HuH-7.5 (cell line): ENCODE data around the gene GPR68.
"Not testable (repeated sequence)": the region's sequence is repeated elsewhere in the genome, so short reads cannot be mapped to it uniquely, and the experiment has no call there.

Experiments
- DNase-seq: peaks from one replicate; pipeline ENCODE4 v3.0.0; 2011; ENCODE audit warnings: low spot score

The GPR68 gene

DNA sequence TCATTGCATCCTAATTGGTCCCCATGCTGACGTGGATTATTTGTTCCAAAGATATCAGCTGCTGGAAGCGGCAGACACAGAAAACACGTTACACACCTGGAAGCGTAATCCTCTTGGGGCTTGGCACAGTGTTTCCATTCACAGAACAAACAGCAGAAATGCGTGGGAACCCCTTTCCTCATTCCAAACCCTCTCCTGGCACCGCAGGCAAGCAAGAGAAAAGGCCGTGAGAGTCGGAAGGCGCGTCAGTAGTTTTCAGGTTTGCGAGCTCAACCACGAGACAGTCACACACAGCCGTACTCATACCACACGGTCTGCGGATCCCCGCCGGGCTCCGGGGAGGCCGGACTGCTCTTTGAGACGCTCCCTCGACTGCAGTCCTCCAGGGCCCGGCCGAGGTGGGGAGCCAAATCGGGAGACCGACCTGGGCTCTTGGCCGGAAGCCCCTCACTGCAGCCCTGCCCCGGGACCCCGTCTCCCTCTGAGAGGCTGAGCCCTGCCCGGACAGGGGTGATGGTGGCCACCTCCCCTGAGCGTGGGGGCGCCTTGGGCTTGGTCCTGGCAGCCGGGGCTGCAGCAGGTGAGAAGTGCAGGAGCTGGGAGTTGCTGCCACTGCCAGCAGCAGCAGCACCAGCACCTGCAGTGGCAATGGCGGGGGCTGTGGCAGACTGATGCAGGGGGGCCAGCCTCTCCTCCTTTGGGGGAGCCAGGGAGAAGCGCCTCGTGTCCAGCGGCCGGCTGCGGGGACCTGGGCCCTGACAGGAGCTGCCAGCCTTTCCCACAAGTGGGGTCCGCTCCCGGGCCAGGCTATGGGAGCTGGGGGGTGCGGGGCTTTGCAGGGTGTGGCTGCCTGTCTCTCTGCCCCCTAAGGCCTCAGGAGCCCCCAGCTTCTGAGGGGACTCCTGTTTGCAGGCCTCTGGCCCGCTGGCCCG is 28.1 kb upstream of the GPR68 start:
- no peak for DNase-seq

DNA sequence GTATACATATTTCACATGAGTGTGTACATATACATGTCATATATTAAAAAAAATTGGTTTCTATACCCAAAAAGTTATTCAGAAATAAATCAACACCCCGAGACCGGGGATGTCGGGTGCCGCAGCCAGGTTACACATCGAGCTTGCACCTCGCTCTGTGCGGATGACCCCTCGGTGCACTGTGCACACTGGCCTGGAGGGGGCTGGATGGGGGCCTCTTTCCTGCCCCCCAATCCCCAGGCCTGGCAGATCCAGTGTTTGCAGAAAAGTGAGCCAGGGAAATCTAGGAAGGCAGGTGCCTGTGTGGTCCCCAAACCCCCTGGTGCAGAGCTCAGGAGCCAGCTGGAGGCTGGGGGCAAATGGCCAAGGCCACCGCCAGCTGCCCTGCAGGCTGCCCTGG is 27.1 kb upstream of the GPR68 start:
- no peak for DNase-seq

DNA sequence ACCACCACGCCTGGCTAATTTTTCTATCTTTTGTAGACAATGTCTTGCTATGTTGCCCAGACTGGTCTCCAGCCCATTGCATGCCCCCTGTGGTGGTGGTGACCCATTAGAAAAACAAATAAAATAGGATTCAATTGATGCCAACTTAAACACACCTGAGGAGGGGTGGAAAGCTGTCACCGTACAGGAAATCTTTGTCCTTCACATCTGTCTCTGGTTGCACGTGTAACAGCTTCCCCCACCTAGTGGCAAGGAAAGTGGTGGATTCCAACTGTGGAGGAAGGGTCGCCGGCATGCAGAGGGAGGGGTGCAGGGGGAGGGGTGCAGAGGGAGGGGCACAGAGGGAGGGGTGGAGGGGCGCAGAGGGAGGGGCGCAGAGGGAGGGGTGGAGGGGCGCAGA is 26.1 kb upstream of the GPR68 start:
- no peak for DNase-seq

DNA sequence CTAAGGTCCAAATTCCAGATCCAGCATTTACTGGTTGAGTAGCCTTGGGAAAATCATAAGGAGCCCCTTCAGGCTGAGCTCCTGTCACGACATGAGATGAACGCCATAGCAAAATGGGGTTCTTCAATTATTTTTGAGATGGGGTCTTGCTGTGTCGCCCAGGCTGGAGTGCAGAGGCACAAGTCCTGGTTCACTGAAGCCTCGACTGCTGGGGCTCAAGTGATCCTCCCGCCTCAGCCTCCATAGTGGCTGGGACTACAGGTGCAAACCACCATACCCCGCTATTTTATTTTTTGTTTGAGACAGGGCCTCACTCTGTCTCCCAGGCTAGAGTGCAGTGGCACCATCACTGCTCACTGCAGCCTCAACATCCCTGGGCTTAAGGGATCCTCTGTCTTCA is 25.7 kb upstream of the GPR68 start:
- DNase-seq = no peak

DNA sequence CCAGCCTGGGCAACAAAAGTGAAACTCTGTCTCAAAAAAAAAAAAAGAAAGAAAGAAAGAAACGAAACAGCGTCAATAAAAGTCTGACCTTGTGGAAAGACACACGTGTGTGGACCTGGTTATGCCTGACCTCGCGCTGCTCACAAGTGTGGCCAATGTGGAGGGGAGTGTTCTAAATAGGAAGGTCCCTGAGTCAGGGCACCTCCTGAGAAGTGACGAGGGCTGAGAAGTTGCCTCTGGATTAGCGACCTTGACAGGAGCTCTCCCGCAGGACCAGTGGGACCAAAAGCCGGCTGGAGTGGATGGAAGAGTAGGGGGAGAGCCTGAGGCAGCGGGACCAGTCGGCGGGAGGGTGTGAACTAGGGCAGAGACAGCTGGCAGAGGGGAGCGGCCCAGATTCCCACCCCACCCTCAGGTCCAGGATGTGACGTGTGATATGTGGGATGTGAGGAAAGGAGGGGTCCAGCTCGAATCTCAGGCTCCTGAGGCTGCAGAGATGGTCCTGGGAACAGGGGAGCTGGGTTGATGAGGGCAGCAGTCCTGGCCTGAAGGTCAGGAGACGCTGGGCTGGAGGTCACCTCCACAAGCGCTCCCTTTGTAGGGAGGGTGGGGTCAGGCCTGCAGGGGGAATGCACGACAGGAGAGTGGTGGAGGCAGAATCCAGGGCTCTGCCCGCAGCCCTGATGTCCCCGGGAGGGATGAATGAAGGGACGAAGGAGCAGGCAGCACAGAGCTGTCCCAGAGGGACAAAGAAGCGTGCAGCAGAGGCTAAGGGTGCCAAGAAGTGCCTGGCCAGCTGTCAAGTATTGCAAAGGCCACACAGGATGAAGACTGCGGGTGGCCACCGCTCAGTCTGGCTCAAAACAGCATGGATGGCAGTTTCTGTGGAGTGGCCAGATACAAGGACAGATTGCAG is 24.8 kb upstream of the GPR68 start:
- no peak for DNase-seq

DNA sequence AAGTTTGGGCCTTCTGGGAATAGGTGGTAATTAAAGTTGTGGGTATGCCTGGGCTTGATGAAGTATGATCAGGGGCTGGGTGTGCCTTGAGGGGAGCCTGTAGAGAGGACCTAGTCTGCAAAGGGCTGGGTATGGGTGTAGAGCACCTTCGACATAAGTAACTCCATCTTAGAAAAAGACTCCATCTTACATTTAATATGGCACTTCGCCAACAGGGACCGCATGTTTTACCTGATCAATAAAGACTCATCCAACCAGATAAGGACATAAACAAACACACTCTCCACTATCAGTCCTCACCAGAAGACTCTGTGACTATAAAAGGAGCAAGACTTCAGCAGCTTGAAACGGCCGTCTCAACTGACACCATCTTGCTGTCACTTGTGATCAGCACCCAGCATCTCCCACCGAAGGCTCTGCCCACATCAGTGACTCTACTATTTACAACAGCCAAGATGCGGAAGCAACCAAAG is 23.5 kb upstream of the GPR68 start:
- no peak for DNase-seq

DNA sequence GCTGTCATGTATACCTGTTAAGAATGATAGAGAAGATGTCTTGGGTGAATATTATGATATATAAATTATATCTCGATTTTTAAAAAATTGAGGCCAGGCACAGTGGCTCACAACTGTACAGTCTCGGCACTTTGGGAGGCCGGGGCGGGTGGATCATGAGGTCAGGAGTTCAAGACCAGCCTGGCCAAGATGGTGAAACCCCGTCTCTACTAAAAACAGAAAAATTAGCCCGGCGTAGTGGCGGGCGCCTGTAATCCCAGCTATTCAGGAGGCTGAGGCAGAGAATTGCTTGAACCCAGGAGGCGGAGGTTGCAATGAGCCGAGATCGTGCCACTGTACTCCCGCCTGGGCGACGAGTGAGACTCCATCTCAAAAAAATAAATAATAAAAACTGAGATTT is 21.8 kb upstream of the GPR68 start:
- DNase-seq = not testable (repeated sequence)

DNA sequence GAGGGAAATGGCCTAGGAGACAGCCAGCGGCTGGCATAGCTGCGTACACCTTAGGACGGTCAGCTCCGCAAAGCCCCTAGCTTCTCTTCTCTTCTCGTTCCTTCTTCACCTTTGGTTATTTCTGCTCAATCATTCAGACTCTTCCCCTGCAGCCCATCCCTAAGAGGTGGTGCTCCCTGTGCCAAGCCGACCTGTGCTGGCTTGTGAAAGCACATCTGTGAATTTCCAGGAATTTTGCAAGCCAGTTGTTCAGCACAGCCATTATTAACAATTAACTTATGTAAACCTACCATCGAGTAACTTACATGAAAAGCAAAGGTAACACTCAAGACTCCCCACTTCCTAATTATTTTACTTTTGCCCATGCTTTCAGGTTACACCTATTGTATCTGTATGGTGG is 20.9 kb upstream of the GPR68 start:
- no peak for DNase-seq

DNA sequence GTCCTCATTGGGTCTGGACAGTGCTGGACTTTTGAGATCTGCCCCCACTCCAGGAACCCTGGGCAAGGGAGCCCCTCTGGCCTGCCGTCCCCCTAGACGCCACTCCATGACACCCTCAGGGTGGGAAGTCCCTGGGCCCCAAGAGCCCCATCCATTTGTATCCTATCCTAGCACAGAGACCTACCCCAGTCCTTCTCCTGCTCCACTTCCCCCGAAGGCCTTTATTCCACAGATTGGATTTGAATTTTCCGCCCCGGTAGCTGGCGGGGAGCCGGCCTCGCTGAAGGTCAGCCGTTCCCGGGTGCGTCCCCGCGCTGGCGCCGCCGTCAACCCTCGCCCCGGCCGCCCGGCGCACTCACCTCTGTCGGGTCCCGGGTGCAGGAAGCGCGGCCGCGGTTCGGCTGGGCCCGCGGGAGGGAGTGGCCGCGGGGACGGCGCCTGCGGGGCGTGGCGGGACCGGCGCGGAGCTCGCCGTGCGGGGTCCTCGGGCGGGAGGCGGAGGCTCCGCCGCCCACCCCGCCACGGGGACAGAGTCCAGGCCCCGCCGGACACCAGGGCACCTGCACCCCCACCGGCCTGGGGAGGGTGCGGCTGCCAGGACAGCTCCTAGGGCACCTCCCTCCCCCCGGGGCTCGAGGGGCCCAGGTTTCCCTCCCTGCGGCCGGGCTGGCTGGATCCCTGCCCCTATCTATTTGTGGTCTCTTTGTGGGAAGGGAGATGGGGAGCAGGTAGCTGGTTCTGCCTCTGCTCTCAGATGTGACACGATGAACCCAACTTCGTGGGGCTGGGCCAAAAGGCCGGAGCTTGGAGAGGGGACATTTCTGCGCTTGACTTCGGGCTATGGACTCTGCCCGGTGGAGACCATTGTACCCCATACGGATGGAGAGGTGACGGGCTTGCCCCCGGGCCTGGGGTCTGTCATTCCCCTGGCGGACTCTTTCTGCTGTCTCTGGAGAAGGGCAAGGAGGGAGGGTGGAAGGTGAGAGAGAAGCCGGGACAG is 19.9 kb upstream of the GPR68 start:
- no peak for DNase-seq

DNA sequence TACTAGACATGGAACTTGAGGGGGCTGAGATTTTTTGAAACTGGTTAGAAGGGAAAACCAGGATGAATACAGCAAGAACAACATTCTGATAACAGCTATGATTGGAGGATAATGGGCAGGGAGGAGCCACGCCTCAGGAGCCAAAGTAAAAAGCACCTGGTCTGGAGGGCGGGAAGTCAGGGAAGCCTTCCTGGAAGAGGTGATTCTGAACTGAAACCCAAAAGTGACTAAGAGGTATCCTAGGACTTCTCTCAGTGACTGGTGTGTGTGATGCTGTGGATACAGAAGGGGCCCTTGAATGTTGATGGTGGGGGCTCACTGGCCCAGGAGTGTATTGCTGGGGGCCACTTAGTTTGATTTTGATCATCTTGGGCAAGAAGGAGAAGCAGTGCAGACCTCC is 18.8 kb upstream of the GPR68 start:
- DNase-seq = no peak

DNA sequence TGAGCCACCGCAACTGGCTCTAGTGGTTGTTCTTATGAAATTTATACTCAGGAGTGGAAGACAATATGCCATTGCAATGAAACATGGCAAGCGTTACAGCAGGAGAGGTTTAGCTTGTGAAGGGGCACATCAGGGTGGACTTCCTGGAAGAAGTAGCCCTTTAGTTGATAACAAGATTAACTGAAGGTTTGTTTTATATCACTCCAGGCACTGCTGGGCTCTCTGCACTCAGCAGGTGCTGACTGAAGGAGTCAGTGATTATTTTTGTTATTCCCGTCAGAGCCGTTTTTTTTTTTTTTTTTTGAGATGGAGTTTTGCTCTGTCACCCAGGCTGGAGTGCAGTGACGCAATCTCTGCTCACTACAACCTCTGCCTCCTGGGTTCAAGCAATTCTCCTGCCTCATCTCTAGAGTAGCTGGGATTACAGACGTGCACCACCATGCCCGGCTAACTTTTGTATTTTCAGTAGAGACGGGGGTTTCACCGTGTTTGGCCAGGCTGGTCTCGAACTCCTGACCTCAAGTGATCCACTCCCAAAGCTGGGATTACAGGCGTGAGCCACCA is 17.6 kb upstream of the GPR68 start:
- DNase-seq = no peak

DNA sequence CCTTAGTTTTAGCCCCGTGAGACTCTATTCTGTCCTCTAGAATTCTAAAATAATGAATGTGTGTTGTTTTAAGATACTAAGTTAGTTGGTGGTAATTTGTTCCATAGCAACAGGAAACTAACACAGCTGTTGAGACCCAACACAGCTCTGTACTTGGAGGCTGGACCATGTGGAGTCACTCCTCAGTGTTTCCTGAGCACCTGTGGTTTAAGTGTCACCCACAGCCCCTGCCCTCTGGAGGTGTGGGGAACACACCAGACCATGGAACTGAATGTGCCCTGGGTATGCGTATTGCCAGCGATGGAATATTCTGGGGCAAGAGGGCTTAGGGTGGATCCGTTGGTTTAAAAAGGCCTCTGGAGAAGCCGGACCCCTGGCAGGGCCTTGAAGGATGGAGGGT is 16.6 kb upstream of the GPR68 start:
- no peak for DNase-seq

DNA sequence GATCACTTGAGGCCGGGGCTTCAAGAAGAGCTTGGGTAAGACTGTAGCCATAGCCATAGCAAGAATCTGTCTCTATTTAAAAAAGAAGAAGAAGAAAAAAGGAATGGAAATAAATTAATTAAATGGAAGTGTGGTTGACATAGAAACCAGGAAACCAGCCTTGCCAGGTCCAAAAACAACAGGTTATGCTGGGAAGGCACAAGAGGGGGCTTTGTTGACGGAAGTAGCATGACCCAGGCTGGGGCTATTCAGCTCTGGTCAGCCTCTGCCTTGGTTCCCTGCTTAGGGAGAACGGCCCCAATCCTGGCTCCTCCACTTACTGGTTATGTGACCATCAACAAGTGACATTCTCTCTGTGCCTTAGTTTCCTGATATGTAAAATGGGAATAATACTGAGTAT is 14.4 kb upstream of the GPR68 start:
- no peak for DNase-seq

DNA sequence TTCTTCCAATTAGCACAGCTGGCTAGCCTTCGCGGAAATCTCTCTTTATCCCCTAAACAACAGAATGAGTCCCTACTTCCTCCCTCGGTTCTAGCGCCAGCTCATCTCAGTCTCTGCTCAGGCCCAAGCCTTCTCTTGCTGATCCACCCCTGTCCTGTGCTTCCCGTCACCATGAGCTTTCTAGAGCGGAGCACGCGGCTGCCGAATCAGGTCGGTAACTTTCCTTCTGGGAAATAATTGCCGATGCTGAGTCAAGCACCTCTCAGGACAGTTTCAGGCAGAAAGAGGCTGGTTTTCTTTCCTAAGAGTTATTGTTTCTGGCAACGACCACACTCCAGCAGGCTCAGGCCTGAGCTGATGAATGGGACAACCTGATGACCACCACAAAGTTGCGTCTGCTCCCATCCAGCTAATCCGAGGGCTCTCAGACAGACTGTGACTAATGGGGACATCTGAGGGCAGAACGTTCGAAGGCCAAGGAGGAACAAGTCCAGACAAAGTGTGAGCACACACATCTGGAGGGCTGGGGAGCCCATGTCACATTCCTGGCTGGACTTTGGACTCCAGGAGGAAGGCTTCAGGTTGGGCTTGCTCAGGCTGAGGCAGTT is 13.6 kb upstream of the GPR68 start:
- DNase-seq = no peak

DNA sequence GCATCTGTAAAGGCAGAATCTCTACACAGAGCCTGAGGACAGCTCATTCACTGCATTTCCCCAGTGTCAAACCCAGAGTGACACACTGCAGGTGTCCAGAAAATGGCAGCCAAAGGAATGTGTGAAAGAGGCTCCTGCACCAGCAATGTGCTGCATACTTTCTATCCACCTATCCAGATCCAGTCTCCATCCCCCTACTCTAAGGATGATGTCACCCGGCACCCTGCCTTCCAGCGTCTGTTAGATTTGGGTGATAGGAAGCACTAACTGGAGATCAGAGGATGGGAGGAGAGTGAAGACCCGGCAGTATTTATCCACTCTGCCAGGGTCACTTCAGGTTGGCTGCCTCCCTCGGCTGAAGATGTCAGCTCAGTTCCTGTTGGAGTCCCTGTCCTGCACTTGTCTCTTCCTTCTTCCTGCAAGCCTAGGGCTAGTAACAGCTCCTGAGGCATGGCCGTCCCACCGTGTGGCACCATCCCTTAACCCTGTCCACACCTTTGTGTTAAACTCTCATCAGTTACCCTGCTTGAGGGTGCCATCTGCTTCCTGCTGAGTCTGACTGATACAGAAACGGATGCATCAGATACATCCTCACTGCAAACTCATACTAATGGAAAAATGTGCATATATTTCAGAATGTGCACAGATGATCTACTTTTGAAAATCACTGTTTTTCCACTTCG is 13.0 kb upstream of the GPR68 start:
- no peak for DNase-seq

DNA sequence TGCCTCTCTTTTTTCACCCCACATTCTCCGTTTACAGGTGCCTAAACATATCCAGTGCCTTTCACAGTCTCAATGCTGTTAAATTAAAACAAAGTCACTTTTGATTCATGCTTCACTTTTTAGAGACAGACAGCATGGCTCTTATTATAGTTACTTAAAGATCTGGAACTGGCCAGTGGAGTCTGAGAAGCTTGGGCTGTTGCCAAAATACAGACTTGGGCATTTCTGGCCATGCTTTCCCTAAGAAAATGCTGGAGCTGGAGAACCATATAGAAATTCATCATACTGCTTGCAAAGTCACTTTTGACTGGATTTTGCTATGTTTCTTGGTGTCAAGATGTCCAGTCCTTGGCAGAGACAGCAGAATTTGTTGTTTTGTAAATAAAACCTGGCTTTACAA is 12.2 kb upstream of the GPR68 start:
- DNase-seq = no peak

DNA sequence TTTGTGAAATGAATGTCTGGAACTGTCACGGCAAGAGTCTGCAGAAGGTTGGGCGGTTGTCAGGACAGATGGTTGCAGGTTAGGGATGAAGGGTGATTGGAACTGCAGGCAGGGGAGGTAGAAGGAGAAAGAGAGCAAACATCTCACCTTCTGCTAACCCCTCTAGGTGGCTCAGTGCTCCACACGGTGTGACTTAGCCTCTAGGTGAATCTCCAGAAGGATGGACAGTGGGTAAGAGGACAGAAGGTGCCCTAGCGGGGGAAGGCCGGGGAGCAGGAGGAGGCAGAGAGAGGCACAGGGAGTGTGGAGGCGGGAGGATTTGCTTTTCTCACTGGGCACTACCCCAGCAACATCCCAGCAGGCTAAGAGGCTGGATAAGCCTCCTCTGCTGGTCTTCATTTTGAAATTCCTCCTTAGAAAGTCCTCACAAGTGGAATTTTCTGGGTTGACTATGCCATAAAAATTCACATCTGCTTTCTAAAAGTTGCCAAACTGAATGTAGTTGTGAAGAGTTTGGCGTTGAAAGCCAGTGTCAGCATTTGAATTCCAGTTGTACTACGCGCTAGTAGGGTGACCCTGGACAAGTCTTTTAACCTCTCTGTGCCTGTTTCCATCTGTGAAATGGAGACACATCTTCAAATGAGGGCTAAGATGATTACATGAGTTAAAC is 10.7 kb upstream of the GPR68 start:
- no peak for DNase-seq

DNA sequence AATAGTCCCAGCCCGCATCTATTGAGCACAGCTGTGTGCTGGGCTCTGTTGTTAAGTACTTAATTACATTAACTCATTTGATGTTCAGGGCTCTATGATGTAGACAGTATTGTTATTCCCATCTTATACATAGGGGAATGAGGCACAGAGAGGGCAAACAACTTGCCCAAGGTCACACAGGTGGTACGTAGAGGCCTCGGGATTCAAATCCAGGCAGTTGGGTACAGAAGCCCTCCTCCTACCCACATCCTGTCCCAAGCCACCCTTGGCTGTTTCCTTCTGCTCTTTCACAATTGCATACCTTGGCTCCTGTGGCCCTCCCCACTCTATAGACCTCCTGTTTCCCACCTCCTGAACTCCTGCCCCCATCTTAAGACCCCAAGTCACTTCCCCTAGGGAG is 10.0 kb upstream of the GPR68 start:
- DNase-seq = no peak

DNA sequence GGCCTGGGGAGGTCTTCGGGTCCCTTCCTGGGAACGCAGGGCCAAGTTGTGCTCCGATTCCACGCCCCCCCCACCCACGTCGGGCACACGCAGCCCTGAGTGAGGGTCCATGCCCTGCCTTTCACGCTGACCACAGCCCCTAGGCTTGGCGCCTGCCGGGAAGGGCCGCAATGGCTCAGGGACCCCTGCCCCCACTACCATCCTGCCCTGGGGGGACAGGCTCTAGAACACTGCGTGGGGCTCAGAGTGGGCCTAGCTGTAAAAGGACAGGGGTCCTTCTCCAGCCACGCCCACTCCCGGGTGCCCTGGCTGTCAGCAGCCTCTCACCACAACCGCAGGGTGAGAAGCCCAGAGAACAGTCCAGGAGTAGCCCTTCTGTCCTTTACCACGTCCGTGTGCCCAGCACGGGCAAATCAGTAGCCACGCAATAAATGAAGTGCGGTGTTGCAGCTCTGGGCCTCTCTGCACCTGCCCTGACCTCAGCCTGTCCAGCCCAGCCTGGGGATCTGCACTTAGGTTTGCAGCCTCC is 9.4 kb upstream of the GPR68 start:
- no peak for DNase-seq
